GM18511 (cell line): ENCODE results near the gene PDE11A.
"Not testable (repeated sequence)": the region's sequence is repeated elsewhere in the genome, so short reads cannot be mapped to it uniquely, and the experiment has no call there.

Experiments used
- ATAC-seq: cut with Tn5 transposase; IDR thresholded peaks from one replicate; pipeline ENCODE4 v1.9.1; 2021; ENCODE audit warnings: mild to moderate bottlenecking, moderate library complexity; ENCODE audit not compliant: unreplicated experiment

The PDE11A gene

DNA sequence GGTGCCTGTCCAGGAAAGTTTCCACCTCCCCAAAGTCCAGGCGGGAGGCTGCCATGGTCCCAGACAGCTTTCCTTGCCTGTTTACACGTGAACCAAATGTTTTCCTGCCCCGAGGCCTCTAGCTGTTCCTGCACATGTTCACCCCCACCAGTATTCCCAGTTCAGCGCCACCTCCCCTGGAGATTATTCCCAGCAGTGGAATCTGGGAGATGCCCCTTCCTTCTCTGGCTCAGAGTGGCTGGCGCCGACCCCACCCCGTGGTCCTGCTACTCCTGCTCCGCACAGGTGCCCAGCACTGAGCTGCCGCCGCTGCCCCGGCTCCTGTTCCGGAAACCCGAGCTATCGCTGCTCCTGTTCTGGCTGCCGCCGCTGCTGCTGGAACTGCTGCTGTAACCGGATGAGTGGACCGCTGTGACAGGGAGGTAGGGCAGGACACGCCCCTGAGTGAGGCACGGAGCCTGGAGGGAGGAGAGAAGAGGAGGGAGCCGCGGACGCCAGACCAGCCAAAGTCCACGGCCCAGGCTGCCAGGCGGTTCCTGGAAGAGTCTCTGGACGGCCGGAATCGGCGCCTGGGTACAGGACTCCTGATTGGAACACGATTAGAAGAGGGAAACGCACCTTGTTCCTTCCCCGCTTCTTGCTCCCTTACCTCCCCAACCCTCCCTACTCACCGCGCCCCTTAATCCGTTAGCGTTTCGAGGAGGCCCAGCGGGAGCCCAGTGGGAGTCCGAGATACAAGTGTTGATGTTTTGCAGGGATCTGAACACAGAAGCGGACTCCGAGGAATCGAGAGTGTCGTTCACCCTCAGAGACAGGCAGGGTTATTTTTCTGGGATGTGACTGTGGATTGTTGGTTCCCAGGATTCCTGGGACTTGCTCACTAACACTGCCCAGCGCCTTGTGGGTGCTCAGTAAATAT, at the start of gene PDE11A:
Gene PDE11A, minus strand, starts transcription at position 395 of the 919 bp plus-strand sequence. Its CDS starts 340 bp downstream, at position 55.
- ATAC-seq, result peak; percentile 80

DNA sequence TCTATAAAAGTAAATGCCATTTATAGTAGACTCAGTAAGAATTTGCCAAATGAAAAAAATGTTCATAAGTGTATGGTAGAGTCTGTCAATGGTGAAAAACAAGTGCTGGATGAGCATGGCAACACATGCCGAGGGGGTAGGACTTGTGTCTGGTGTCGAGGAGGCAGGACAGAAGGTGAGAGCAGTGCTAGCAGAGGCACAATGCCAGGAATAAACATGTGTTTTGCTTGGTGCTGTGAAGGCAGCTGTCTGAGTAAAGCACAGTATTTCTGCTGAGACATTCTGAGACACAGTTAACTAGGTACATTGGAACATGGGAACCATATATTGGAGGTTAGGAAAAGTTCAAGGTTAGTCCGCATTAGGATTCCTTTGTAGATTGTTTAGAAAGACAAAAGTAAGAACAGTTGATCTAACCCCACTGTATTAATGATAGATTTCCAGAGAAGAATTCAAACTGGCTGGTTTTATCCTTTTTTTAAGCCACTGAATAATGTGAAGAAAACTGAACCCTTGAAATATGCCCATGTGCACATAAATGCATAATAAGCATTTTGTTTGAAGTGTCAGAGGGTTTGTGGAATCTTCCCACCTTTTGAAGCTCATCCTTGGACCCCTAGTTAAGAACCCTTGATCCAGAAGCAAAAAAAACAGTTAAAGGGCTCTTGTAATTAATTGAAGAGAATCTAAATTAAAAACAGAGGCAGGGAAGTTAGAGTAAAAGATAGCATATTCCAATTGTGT, 46.8 kb upstream of the PDE11A start:
- ATAC-seq, result no peak

- no peak for ATAC-seq
These were observed 45.1 kb upstream of the PDE11A start for GRCh38 chr2:178117725-178118124.

- ATAC-seq, result no peak
These were observed 42.7 kb upstream of the PDE11A start for GRCh38 chr2:178115271-178115670.

GRCh38 chr2:178114462-178114861, 41.9 kb upstream of the PDE11A start:
- ATAC-seq, result peak; percentile 44

- ATAC-seq, result peak; percentile 92
These were observed 39.9 kb upstream of the PDE11A start, which contains the start of gene RBM45 for GRCh38 chr2:178112202-178113152. Gene RBM45, plus strand, starts transcription at chr2:178112437. Its CDS starts 110 bp downstream, at chr2:178112547.

DNA sequence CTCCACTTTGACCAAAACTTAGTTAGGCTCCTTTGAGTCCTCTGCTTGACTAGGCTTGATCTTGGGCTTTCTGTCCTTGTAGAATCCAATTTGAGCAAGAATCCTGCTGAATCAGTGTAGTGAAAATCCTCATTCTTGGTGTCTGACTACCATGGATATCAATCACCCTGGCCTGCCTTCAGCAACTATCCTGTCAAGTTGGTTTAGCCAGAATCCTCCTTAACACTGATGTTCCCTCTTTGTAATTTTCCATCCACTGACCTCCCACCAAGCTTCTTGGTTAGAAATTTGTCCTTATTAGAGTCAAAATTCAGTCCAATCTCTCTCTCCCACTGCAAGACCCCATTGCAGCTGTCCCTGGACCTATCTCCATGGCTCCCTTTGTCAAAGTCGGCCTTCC, 39.2 kb upstream of the PDE11A start:
- peak; percentile 0 for ATAC-seq

- no peak for ATAC-seq
These were observed 38.1 kb upstream of the PDE11A start for GRCh38 chr2:178110681-178111080.

- no peak for ATAC-seq
These were observed 37.2 kb upstream of the PDE11A start for GRCh38 chr2:178109813-178110212.

- ATAC-seq, result no peak
These were observed 35.6 kb upstream of the PDE11A start for GRCh38 chr2:178108176-178108575.

DNA sequence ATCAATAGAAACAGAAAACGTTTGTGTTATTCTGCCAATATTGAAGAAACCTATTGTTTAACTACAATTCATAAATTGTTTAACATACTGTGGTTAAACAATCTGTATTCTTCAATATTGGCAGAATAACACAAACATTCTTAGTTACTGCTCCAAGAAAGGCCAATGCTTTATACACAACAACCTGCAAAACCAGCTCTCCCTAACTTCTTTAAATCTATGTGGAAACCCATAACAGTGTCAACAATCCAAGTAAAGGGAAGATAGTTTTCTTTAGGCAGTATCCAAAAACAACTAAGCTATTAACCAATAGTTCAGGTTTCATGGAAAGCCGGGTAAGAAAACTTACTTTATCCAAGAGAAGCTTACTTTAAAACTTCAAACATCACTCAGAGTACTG, 33.5 kb upstream of the PDE11A start:
- ATAC-seq, result no peak

DNA sequence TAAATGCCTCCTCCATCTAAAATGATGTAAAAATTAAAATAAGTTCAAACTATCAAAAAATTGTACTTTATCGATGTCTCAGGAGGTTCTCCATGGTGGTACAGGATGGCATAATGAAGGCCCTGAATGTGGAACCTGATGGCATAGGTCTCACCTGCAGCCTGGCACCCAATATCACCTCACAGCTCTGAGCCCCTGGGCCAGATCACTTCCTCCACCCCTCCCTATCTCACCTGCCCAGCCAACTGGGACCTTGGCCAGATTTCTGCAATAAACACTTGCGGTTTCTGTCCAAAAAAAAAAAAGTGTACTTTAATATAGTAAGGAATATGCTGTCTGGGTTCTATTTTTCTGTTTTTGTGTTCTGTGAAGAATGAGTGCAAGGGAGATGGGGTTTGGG, 33.0 kb upstream of the PDE11A start:
- no peak for ATAC-seq

DNA sequence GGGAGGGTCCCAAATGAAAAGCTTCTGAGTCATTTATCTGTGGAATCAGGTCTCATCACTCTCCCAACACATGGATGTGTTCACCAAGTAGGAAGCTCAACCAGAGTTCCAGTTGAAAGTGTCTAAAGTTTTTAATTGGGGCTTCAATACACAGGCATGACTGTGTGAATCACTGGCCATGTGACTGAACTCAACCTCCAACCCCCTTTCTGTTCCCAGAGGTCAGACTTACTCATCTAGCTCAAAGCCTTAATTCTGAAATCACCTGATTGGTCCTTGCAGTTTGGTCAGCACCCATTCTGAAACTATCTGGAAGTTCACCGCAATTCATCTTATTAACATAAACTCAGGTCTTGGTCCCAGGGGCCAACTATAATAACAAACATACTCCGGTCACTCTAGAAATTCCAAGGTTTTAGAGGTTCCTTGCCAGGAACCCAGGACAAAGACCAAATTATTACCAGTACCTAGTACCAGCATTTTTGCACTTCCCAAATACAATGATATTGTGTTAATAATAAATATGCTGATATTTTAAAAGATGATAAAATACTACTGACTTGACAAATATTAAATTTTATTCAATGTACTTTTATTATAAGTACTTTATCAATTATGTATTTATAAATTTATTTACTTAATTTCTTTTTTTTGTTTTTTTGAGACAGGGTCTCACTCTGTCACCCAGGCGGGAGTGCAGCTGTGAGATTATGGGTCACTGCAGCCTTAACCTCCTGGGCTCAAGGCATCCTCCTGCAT, 28.9 kb upstream of the PDE11A start:
- no peak for ATAC-seq

GRCh38 chr2:178093471-178093870, 20.9 kb upstream of the PDE11A start:
- ATAC-seq, result no peak

DNA sequence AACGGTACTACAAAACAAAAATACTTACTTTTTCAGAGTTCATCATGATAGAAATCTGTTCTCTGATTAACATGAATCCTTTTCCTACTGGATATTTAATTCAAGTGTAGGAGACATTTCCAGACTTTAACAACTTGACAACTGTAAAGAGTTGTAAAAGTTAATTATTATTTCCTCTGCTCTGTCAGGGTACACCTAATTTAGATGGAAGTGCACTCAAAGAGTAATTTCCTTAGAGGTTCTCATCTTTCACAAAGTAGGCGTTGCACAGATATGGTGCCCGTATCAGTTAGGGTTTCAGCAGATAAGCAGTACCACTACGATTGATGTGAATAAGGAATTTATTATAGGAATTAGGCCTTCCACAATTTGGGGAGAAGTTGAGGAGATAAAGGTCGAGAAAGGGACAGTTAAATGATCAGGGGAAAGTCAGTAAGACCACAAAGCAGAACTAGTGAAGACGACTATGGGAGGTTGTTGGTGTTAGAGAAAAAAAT, 16.2 kb upstream of the PDE11A start:
- ATAC-seq, result no peak

GRCh38 chr2:178084273-178084672, 11.7 kb upstream of the PDE11A start:
- ATAC-seq, result no peak

DNA sequence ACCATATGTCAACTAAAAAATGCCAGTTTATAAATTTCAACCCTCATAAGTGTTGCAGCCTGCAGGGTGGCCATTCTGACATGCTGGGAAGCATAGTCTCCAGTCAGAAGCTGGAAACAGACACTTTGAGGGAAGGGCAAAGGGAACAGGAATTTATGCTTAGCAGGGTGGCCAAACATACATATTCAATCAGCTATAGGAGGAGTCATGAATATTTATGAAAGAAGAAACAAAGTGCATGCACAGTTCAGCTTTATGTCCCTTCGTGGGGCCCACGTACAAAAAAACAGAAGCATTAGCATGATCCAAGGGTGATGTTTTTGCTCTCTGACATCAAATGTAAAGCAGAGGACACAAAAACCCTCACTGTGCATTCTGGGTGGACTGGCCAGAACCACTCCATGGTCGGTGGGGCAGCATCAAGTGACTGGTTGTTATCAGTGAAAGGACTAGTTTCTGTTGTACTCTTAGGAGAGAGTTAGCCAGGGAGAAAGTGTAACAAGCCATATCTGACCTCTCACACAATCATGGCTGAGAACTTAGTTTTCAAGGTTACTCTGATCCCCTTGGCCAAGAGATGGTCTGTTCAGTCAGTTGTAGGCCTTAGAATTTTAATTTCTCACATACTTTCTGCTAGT, 9.9 kb upstream of the PDE11A start:
- no peak for ATAC-seq

DNA sequence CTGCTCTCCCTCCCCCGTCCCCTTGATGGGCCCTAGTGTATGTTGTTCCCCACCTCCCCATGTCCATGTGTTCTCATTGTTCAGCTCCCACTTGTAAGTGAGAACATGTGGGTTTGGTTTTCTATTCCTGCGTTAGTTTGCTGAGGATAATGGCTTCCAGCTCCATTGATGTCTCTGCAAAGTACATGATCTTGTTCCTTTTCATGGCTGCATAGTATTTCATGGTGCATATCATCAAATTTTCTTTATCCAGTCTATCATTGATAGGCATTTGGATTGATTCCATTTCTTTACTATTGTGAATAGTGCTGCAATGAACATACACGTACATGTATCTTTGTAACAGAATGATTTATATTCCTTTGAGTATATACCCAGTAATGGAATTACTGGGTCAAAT, 6.7 kb upstream of the PDE11A start:
- not testable (repeated sequence) for ATAC-seq

GRCh38 chr2:178076130-178076529, 3.6 kb upstream of the PDE11A start:
- no peak for ATAC-seq
